ENCODE data around the gene PPP2R5C.

- TF ChIP-seq CTCF (IDR thresholded peaks at IDR 0.05; ENCODE audit: borderline replicate concordance, extremely low read depth, low read length, poor library complexity, severe bottlenecking) (no peak), EZH2 (IDR thresholded peaks at IDR 0.05; ENCODE audit: borderline replicate concordance, low read depth, low read length, severe bottlenecking) (no peak)
These were observed 72.9 kb downstream of the PPP2R5C start for GRCh38 chr14:101834397-101834796.

Measured in DND-41 (cell line).